GM10248 (cell line): Measurements from ENCODE around the gene CHKB.

ENCODE experiments used
- CTCF ChIA-PET: fragments of 300-600 bp; sonication (Branson Sonifier 250); formaldehyde crosslinking; extraction: SDS; loops from one replicate; lab custom pipeline; 2021; ENCODE audit warnings: antibody characterized with exemption; lab: Yijun Ruan, JAX
- POLR2A ChIA-PET: fragments of 350-650 bp; sonication (Branson Sonifier 250); formaldehyde crosslinking; extraction: SDS; loops from one replicate; lab custom pipeline; 2020; ENCODE audit warnings: antibody characterized with exemption; lab: Yijun Ruan, JAX
- DNase-seq: peaks from one replicate; pipeline ENCODE4 v3.0.0; 2012; ENCODE audit errors: extremely low spot score
- TF ChIP-seq, protein P1 (sequence below): IDR thresholded peaks from 2 replicates; pipeline ENCODE4 v1.5.1; 2012; ENCODE audit warnings: mild to moderate bottlenecking, low read depth; ENCODE audit errors: extremely low read depth, missing control alignments, control extremely low read depth

CHKB gene

GRCh38 chr22:50626314-50626849 is 43.7 kb upstream of the CHKB start:
- POLR2A ChIA-PET: interaction anchor here (0.6 kb wide), 1 partner anchor 276 kb away, joined by 4 read pairs; no protein-coding TSS in a partner anchor
- CTCF ChIA-PET: interaction anchor here (1.1 kb wide), 1 partner anchor 63 kb away, joined by 3 read pairs; no protein-coding TSS in a partner anchor
- TF ChIP-seq, protein P1, sequence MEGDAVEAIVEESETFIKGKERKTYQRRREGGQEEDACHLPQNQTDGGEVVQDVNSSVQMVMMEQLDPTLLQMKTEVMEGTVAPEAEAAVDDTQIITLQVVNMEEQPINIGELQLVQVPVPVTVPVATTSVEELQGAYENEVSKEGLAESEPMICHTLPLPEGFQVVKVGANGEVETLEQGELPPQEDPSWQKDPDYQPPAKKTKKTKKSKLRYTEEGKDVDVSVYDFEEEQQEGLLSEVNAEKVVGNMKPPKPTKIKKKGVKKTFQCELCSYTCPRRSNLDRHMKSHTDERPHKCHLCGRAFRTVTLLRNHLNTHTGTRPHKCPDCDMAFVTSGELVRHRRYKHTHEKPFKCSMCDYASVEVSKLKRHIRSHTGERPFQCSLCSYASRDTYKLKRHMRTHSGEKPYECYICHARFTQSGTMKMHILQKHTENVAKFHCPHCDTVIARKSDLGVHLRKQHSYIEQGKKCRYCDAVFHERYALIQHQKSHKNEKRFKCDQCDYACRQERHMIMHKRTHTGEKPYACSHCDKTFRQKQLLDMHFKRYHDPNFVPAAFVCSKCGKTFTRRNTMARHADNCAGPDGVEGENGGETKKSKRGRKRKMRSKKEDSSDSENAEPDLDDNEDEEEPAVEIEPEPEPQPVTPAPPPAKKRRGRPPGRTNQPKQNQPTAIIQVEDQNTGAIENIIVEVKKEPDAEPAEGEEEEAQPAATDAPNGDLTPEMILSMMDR: no peak
- DNase-seq: no peak

GRCh38 chr22:50625568-50626313 is 43.1 kb upstream of the CHKB start:
- TF ChIP-seq, protein P1: no peak
- ChIA-PET CTCF (interaction anchor here (1.1 kb wide), 1 partner anchor 62 kb away, joined by 3 read pairs; no protein-coding TSS in a partner anchor), POLR2A (interaction anchor here (0.6 kb wide), 1 partner anchor 275 kb away, joined by 4 read pairs; no protein-coding TSS in a partner anchor)
- no peak for DNase-seq

DNA sequence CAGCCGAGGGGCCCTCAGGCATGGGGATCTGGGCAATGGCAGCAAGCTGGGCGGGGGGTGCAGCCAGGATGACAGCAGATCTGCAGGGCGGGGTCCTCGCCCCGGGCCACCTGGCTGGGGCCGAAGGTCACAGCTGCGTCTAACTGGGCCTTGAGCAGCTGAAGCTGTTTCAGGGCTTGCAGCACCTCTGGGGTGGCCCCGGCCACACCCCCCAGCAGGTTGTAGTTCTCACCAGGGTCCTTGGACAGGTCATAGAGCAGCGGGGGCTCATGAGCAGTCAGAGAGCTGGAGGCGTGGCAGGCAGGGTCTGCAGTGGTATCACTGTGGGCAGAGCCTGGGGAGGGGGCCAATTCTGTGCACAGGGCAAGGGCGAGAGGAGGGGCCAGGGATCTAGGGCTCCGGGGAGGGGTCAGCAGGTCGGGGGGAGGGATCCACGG is 42.5 kb upstream of the CHKB start:
- TF ChIP-seq, protein P1: no peak
- DNase-seq: no peak
- POLR2A ChIA-PET: no interaction called here
- CTCF ChIA-PET: no interaction called here

DNA sequence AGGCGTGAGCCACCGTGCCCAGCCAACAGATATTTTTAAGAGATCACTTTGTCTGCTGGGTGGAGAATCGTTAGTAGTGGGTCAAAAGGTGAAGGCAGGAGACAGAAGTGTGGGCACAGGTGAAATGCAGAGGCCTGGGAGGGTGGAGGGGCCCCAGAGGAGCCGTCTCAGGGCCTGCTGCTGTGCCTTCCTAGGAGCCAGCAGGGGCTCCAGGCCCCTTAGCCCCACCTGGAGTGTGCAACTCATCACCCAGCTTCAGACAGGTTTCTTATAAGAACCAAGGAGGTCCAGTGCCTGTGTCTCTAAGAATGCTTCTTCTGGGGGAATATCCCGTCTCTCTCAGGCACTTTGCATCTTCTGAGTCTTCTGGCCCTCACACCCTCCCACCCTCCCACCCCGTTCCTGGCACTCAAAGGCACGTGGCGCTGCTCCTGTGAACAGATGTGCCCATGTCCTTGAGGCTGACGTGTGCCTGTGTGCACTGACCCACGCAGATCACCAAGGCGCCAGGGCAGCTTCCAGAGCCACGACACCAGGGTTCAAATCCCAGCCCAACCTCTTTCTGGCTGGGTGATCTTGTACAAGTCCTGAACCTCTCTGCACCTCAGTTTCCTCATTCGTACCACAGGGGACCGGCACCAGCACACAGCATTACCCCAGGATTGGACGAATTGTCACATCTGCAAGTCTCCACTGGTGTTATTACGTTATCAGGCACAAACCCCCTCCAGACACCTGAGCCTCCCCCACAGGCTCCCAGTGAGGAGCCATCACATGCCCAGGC is 41.9 kb upstream of the CHKB start:
- ChIA-PET POLR2A (no interaction called here), CTCF (no interaction called here)
- TF ChIP-seq, protein P1: no peak
- DNase-seq: no peak

DNA sequence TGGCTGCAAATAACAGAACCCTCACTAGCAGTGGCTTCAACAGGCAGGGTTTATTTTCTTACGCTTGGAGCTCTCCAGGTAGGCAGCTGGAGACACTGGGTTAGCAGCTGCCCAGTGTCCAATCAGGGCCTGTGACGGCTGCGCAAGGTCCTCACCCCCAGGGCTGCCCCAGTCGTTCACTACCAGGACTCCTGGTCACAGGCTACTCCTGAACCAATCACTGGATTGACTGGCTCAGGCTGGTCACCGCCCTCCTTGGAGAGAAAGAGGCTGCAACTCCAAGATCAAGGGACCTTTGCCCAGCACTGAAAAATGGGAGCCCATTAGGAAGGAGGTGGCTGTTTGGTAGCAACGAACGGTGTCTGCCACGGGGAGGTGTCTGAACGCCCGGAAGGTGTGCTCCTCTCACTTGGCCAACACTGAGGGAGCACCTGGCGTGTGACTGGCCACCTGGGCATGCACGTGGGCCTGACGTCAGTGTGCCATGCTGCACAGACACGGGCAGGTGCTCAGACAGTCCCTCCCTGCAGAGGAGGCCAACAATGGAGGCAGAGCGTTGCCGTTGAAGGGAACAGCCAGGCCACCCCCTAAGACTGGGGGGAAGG is 40.2 kb upstream of the CHKB start:
- ChIA-PET CTCF (interaction anchor here (2.4 to 3.4 kb wide), 5 partner anchors 60 to 371 kb away, joined by 13 to 22 read pairs (median 16); partner anchors contain the start of genes HDAC10, LMF2, NCAPH2 and SCO2), POLR2A (interaction anchor here (1.8 kb wide), 1 partner anchor 84 kb away, joined by 5 read pairs; no protein-coding TSS in a partner anchor)
- TF ChIP-seq, protein P1: no peak
- no peak for DNase-seq
